K562 (cell line): Measurements from ENCODE around the gene ARAP1. TPM values are rescaled to one million over a fixed set of nuclear protein-coding genes. Genes with fewer than 3 reads are reported as not detected.
A peak's percentile ranks its signal among the peaks of the same experiment; 100 is the strongest.

ENCODE experiments used
- FOSL1 ChIP-seq: fragments of 200-800 bp; sonication (Bioruptor generic); conservative IDR thresholded peaks from 2 replicates; pipeline ENCODE4 v1.6.1; 2016; ENCODE audit warnings: missing genetic modification characterization, missing compliant biosample characterization
- NFIX ChIP-seq: fragments of 250-450 bp; sonication (Bioruptor Pico); IDR thresholded peaks from 2 replicates; pipeline ENCODE4 v1.4.0; 2020; ENCODE audit warnings: low read depth, mild to moderate bottlenecking, moderate library complexity
- NKRF ChIP-seq: fragments of 450-650 bp; IDR thresholded peaks from 2 replicates; pipeline ENCODE4 v1.6.1; 2016; ENCODE audit warnings: borderline replicate concordance
- ZNF408 ChIP-seq: fragments of 250-450 bp; sonication (Bioruptor Pico); IDR thresholded peaks from 2 replicates; pipeline ENCODE4 v1.4.0; 2020; ENCODE audit warnings: low read depth, mild to moderate bottlenecking, moderate library complexity
- polyA plus RNA-seq, 8 experiments: library from polyadenylated mRNA; depleted of rRNA in 4 of 8; stranded (reverse) in 5 of 8; unstranded in 3 of 8; fragments of >200 nt; fragmentation: Nextera tagmentation in 2 of 8; fragmentation: Illumina TruSeq in 1 of 8; extraction: Ambion mirVana in 2 of 8; extraction: Trizol in 1 of 8; gene quantifications; 2 replicates each; pipeline versions ENCODE4 v1.2.1 to v1.2.3, GENCODE V29; 2011 to 2014; ENCODE audit warnings: inconsistent platforms in 1 of 8, missing spikeins in 1 of 8
- total RNA-seq, 7 experiments: library from RNA; depleted of rRNA in 6 of 7; stranded (reverse); fragments of >200 nt in 6 of 7; fragmentation: Illumina TruSeq in 2 of 7; extraction: Trizol in 2 of 7; gene quantifications; 2 replicates each; pipeline versions ENCODE4 v1.2.1 to v1.2.3, GENCODE V29; 2011 to 2021; ENCODE audit warnings: low replicate concordance in 1 of 7
- TF ChIP-seq, protein P1 (sequence below): fragments of 450-650 bp; conservative IDR thresholded peaks from 2 replicates; pipeline ENCODE4 v1.6.1; 2016; ENCODE audit warnings: missing genetic modification characterization, low read depth, mild to moderate bottlenecking, control low read depth, missing compliant biosample characterization
- TF ChIP-seq, protein P2 (sequence below): sonication (generic); formaldehyde crosslinking; IDR thresholded peaks from 2 replicates; pipeline ENCODE4 v1.9.0; 2022; ENCODE audit warnings: mild to moderate bottlenecking, missing genetic modification reagents

The ARAP1 gene
- total and polyA plus RNA-seq, 9 of the 15 experiments (the other 6 are each of a cell fraction or from before 2014, with no cell fraction given): 0.23 to 67.0 (median 24.6) TPM

DNA sequence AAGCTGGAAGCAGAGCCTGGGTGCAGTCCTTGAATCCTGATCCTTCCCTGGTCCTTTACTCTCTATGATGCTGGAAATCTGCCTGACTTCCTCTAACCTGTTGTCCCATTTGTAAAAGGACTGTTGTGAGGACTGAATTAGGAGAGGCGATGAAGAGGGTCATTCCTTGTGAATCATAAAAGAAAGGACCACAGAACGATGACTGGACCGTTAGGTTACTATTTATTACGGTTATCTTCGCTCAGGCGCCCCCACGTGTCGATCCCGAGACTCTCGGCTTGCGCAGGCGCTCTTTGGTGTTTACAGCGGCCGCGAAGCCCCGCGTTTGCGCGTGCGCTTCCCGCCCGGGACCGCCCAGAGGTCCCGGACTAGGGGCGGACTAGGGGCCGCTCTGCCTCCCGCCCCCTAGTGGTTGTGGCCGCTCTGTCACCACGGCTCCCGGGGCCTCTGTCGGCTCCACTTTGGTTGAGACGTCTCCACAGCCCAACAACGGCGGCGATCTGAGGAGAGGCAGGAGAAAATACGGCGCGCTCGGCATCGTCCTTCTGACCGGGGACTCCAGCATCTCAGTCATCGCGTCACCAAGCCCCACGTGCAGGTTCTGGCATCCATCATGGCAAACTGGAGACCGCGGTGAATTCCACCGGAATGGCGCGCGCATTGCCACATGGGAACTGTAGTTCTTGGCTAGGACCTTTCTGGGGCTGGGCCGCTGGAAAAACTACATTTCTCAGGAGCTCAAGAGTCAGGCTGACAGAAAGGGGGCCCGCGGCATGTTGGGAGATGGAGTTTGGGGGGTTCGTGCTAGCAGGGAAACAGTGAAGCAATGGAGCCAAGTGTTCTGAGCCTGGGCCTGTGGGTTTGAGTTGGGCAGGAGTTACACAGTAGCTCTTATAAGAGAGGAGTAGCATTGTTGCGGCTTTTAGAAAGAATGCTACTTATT lies 41.5 kb upstream of the ARAP1 start, which contains the start of gene STARD10 (continued):
- TF ChIP-seq, protein P1, sequence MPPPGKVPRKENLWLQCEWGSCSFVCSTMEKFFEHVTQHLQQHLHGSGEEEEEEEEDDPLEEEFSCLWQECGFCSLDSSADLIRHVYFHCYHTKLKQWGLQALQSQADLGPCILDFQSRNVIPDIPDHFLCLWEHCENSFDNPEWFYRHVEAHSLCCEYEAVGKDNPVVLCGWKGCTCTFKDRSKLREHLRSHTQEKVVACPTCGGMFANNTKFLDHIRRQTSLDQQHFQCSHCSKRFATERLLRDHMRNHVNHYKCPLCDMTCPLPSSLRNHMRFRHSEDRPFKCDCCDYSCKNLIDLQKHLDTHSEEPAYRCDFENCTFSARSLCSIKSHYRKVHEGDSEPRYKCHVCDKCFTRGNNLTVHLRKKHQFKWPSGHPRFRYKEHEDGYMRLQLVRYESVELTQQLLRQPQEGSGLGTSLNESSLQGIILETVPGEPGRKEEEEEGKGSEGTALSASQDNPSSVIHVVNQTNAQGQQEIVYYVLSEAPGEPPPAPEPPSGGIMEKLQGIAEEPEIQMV (tag): peak; percentile 10; the same call in 1 of the 2 replicates
- no peak for TF ChIP-seq ZNF408 (CRISPR knock-in tag)
- peak; percentile 79 for TF ChIP-seq FOSL1
- no peak for TF ChIP-seq NFIX (CRISPR knock-in tag)
- TF ChIP-seq NKRF: peak; percentile 69; the same call in 1 of the 2 replicates
- TF ChIP-seq, protein P2, sequence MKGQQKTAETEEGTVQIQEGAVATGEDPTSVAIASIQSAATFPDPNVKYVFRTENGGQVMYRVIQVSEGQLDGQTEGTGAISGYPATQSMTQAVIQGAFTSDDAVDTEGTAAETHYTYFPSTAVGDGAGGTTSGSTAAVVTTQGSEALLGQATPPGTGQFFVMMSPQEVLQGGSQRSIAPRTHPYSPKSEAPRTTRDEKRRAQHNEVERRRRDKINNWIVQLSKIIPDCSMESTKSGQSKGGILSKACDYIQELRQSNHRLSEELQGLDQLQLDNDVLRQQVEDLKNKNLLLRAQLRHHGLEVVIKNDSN: peak; percentile 90
